Myocyte (in vitro differentiated cells): ENCODE results near the gene KRT84. TPM values are rescaled to one million over a fixed set of nuclear protein-coding genes. Genes with fewer than 3 reads are reported as not detected.

ENCODE experiments used
- DNase-seq: peaks from one replicate; pipeline ENCODE4 v3.0.0-alpha.2; 2012; ENCODE audit warnings: low read depth
- polyA plus RNA-seq: library from polyadenylated mRNA; unstranded; fragments of >200 nt; gene quantifications from one replicate; pipeline ENCODE4 v1.2.1, GENCODE V29; 2012; ENCODE audit warnings: missing spikeins
- total RNA-seq: library from RNA; depleted of rRNA; stranded (reverse); fragments of >200 nt; gene quantifications from 2 replicates; pipeline ENCODE4 v1.2.3, GENCODE V29; 2014

The KRT84 gene
- total RNA-seq = not detected in 2 replicates
- polyA plus RNA-seq = not detected

- DNase-seq = no peak
These were observed at the start of gene KRT84 for GRCh38 chr12:52385226-52385702. KRT84 (minus strand) TSS chr12:52385652; CDS start chr12:52385585, 67 bp downstream.

- DNase-seq = no peak
These were observed 49.5 kb upstream of the KRT84 start for GRCh38 chr12:52434760-52435530.

GRCh38 chr12:52434081-52434733, 48.8 kb upstream of the KRT84 start, which contains the start of gene KRT75:
KRT75 (minus strand) TSS chr12:52434371; CDS start chr12:52434304, 67 bp downstream.
- no peak for DNase-seq

DNA sequence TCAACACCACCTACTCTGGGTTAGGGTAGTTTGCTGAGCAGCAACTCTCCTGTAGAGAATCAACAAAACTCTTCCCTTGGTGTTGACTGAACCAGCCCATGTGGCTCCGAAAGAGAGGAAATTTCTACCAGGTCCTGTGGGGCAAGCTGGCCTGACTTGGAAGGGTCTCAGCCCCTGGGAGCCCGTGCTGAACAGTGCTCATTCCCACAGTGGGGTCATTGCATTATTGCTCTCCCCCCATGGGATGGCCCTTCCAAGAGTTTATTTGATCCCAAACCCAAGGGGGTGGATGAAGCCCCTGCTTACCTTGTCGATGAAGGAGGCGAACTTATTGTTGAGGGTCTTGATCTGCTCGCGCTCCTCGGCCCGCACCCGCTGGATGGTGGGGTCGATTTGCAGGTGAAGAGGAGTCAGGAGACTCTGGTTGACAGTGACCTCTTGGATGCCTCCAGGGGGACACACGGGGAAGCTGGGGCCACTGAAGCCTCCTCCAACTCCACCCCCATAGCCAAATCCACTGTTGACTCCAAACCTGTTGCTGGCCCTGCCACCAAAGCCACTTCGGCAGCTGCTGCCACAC, 48.1 kb upstream of the KRT84 start:
- no peak for DNase-seq

DNA sequence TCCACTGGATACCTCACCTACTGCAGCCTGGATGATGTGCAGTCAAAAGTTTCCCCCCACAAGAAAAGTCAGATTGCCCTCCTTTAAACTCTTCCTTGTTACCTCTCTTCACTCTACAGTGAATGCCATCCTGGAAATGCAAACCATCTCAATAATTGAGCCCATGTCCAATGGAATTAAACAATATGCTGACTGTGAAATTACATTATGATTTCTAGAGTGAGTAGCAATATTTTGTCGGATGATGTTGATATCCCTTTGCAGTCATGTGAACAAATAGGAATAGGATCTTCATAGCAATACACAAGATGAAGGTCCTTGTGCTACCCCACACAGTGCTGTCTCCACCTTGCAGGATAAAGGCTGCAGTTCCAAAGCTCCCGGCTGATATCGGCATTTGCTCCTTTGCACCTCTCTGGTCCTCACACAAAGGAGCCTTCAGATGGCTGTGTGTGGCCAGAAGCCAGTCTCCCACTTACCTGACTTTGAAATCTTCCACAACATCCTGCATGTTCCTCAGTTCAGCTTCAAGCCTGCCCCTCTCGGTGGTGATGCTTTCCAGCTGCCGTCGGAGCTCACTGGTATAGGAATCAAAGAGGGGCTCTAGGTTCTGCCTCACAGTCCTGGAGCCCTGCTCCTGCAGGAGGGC, 47.2 kb upstream of the KRT84 start:
- no peak for DNase-seq

DNA sequence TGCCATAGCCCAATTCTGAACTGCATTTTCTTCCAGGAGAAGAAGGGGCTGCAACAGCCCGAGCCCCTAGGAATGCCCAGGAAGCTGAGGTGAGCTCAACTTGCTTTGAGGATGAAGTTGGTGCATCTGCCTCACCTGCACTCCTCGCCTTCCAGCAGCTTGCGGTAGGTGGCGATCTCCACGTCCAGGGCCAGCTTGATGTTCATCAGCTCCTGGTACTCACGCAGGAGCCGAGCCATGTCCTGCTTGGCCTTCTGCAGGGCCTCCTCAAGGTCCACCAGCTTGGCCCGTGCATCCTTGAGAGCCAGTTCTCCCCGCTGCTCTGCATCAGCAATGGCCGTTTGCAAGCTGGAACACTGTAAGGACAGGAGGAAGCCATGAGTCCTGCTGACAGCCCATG, 42.7 kb upstream of the KRT84 start:
- DNase-seq = no peak

- DNase-seq = no peak
These were observed 41.6 kb upstream of the KRT84 start for GRCh38 chr12:52427083-52427482.

GRCh38 chr12:52426034-52426433, 40.6 kb upstream of the KRT84 start:
- DNase-seq = no peak

GRCh38 chr12:52425466-52425865, 40.0 kb upstream of the KRT84 start:
- DNase-seq = no peak

- DNase-seq = peak; percentile 32
These were observed 38.4 kb upstream of the KRT84 start for GRCh38 chr12:52423661-52424500.

- DNase-seq = no peak
These were observed 37.6 kb upstream of the KRT84 start for GRCh38 chr12:52423035-52423434.

DNA sequence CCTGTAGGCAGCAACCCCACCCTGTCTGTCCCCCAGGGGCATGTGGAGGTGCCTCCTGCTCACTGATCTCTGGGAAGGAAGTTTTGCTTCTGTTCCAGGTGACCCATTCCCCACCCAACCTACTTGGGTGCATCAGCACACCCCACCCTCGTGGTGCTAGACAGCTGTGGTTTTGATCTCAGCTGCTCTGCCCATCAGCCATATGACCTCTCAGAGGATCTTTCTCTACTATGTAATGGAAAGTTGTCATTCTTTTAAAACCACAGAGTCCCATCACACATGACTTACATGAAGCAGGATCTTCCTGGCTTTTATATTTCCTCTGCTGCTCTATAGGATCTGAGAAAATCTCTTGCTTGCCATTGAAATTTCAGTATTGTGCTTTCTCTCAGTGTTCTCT, 34.2 kb upstream of the KRT84 start:
- DNase-seq = peak; percentile 66

DNA sequence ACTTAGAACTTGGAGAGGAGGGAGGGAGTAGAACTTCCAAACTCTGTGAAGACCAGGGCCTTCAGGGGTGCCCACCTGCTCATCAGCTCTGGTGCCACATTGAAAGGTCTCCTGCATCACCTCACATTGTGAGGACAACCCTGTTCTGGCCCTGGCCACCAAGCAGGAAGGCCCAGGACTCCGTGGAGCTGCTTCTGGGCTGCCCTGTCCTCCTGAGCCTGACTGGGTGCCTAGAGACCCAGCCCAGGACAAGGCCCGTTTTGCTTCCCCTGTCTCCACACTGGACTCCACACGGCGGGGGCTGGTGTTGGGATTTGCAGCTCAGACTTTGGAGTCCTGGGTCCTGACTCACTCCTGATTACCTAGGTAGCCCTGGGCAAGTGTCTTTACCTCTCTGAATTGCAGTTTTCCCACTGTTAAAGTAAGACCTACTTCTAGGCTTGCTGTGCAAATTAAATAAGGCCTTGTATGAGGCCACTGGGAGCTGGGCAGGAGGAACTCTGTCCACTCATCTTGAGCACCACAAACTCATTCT, 33.2 kb upstream of the KRT84 start:
- DNase-seq = no peak

DNA sequence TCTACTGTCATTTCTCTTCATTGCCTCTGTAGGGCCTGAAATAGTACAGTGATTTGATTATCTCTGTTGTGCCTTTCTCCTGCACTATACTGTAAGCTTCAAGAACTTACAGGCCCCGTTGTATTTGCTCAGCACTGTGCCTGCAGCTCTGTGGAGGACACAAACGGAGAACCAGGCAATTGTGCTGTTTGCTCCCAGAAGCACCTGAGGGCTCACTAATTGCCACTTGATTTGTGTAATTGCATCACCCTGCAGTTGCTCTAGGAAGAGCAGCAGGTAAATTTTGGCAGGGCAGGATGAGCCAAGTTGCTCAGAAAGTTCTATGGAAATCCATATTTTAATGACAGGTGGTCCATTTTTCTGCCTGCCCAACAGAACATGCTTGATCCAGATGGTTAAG, 32.3 kb upstream of the KRT84 start:
- DNase-seq = no peak

GRCh38 chr12:52416795-52417194, 31.3 kb upstream of the KRT84 start:
- DNase-seq = no peak

- DNase-seq = peak; percentile 62
These were observed 30.7 kb upstream of the KRT84 start for GRCh38 chr12:52415870-52416750.

- DNase-seq = no peak
These were observed 29.5 kb upstream of the KRT84 start for GRCh38 chr12:52414936-52415335.

DNA sequence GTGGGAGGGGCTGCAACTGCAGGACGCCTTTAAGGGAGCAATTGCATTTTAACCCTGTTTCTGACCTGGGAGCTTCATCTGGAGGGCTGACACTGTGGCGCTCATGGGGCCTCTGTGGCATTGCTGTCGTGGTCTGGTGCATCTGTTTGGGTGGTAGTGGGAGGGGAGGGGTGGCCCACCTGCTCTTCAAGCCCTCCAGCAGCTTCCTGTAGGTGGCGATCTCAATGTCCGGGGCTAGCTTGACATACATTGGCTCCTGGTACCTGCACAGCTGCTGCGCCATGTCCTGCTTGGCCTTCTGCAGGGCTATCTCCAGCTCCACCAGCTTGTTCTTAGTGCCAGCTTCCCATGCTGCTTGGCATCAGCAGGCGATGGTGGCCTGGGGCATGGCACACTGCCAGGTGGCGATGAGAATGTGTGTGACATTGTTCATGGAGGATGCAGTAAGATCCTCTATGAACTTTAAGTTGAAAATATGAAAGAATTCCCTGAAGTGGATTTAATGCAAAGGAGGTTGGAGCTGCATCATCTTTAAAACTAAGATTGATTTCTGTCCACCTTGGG, 28.4 kb upstream of the KRT84 start:
- no peak for DNase-seq

DNA sequence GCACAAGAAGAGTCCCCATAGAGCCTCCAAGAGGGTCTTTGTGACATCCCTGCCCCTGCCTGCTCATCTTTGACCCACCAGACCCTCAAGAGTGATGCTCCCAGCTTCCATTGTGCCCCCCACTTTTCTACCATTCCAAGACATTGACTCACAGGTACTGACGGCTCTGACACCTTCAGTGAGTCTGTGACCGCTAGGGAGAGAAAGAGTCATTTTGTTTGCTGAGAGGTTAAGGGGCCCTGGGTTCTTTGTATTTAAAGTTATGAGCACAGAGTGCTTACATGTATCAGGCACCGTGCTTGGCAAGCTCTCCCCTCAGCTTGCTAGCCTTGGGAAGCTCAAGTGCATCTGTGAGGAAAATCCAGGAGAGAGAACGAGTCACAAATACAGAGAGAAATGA, 27.8 kb upstream of the KRT84 start:
- DNase-seq = no peak
